Activated CD4-positive, alpha-beta T cell treated with anti-CD3 and anti-CD28 coated beads, Interleukin-10, Interleukin-2, amounts not matched to agents 100 ng/mL and 50 ng/mL, durations not matched to agents 16 hours and 8 hours (primary cell): ENCODE data around the gene POLN.
"Not testable (repeated sequence)": the region's sequence is repeated elsewhere in the genome, so short reads cannot be mapped to it uniquely, and the experiment has no call there.

Source experiments
- DNase-seq: peaks from one replicate; pipeline ENCODE4 v3.0.0-alpha.2; 2020

POLN gene

DNA sequence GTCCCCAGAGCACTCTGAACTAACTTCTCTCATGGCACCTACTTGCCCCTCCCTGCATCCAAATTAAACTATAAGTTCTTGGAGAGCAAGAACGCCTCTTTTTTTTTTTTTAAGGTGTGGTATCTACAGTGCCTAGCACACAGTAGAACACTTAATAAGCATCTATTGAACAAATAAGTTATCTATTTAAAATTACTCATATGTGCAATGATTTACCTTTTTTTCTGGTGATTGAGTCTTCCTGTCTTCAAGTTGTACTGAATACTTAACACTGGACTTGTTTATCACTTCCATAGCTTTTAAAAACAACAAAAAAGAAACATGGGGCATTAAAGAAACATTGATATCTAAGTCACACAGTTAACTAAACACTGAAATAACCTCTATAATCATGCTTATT, 29.1 kb downstream of the POLN start:
- DNase-seq, result no peak

DNA sequence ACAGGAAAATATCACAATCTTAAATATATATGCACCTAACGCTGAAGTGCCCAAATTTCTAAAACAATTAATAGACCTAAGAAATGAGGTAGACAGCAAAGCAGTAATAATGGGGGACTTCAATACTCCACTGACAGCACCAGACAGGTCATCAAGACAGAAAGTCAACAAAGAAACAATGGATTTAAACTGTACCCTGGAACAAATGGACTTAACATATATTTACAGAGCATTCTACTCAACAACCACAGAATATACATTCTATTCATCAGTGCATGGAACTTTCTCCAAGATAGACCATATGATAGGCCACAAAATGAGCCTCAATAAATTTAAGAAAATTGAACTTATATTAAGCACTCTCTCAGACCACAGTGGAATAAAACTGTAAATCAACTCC, 39.1 kb downstream of the POLN start:
- not testable (repeated sequence) for DNase-seq

DNA sequence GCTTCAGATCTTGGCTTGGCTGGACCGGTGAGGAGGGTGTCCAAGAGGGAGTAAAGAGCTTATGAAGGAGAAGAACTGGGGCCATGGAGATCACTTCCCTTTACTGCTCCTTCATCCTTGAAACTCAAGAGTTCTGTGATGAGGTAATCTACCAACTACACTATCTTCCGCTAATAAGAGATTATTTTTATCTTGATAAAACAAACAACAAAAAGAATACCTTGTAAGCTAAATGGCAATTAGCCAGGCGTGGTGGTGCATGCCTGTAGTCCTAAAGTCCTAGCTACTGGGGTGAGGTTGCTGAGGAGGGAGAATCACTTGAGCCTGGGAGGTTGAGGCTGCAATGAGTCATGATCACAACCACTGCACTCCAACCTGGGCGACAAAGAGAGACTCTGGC, 47.4 kb downstream of the POLN start:
- no peak for DNase-seq

DNA sequence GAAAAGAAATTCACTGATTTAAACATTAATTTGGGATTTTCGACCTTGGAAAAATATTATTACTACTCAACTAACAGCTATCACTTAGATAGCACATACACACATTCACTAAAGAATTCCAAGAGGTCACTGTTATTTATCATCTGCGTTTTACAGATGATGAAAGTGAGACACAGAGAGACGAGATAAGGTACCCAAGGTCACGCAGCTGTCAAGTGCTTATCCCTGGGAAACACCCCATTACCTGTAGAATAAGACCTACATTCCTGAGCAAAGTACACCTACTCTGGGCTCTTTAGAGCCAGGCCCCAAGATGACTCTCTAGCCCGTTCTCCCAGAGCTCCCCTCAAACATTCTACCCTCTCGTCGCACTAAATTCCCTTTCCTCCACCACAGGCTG, 48.6 kb downstream of the POLN start:
- DNase-seq, result no peak

DNA sequence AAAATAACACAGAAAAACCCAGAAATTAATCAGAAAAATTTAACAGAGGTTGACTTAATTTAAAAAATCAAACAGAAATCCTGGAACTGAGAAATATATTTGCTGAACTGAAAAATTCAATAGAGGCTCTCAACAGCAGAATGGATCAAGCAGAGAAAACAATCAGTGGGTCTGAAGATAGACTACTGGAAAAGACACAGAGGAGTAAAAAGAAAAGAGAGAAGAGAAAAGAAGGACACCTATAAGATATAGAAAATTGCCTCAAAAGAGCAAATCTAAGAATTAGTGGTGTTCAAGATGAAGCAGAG, 55.1 kb downstream of the POLN start:
- DNase-seq, result no peak

DNA sequence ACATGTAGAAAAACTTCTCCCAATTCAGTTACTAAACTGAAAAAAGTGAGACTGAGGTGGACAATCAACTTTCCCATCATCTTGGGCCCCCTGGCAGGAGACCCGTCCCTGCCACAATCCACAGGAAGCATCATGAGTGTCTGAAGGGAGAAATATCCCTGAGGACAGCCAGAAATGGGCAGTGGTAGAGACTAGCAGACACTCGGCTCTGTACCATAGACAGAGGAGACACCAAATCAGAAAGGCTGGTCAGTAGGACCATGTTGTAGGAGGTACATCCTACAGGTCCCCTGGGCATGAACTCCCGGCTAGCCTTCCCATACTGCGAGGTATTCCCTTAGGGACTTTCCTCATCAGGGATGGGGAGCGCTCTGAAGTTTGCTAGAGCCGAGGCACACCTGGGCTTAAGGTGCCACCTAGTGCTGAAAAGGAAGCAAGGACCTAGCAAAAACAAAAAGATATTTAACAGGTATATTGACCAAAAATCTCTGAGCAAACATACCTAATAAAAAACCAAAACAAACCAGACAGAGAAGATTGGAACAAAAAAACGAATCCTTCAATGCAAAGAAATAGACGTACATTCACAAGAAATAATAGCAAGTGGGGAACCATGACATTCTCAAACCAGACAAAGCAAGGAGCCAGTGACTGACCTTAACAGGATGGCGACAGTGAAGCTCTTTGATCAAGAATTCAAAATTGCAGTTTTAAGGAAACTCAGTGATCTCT, 55.6 kb downstream of the POLN start:
- DNase-seq, result no peak

DNA sequence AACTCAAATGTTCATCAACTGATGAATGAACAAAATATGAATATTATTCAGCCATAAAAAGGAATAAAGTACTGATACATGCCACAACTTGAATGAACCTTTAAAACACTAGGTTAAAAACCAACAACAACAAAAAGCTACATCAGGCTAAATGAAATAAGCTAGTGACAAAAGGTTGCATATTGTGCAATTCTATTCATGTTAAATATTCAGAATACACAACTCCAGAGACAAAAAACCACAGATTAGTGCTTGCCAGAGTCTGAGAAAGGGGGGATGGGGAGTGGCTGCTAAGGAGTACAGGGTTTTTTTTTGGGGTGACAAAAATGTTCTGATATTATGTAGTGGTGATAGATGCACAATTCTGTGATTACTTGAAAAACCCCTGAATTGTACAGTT, 58.5 kb downstream of the POLN start:
- DNase-seq, result no peak

DNA sequence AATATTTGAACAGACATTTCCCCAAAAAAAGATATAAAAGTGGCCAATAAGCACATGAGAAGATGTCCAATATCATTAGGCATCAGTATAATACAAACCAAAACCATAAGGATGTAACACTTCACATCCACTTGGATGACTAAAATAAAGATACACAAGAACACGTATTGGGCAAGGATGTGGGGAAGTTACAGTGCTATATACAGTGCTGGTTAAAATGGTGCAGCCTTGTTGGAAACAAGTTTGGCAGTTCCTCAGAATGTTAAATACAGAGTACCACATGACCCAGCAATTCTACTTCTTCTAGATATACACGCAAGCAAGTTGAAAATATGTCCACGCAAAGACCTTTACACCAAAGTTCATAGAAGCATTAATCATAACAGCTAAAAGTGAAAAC, 58.9 kb downstream of the POLN start:
- DNase-seq, result no peak

DNA sequence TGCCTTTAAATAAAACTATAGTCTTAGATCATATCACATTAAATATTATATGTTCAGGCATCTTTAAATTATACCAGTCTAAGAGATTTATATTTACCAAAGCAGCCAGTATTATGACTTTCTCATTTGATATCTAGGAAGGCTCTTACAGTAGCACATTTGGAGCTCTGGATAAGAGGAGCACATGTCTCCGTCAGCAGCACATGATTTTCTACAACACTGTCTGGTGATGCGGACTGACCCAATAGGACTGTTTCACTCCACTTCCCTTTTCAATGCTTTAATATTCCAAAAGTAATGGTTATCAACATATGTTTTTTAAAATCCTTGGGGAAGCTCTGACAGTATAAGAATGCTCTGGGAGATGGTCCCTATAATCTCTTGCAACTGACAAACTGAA, 61.5 kb downstream of the POLN start:
- no peak for DNase-seq

DNA sequence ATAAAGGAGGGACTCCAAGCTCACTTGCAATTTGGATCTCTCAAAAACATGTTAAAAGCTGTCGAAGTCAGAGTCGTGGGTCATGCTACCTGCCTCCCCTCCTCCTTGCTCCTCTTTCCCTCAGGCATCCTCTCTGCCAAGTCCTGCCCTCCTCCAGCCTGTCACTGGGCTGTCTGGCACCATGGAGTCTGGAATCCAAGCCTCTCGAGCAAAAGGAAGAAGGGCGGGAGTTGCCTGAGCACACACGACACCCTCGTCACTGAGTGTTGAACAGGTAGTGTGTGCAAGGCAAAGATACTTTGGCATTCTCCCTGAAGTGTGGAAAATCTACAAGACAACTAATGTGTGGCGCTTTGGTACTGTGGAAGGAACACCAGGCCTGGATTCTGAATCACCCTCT, 62.2 kb downstream of the POLN start:
- DNase-seq, result no peak

DNA sequence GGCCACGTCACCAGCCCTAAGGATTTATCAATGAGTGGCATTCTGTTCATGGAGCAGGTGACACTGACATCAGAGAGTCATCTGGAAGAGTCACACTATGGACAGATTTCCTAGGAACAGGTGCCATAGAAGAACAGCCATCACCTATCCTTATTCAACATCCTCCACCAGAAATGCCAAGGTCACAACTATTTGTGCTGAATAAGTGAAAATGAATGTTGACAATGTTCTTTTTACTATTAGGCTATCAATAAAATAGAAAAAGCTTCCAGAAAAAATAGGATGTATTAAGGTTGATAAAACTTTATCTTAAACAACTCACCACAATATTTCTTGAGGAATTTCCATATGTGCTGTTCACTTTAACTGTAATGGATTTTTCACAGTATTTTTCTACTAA, 62.9 kb downstream of the POLN start:
- no peak for DNase-seq

DNA sequence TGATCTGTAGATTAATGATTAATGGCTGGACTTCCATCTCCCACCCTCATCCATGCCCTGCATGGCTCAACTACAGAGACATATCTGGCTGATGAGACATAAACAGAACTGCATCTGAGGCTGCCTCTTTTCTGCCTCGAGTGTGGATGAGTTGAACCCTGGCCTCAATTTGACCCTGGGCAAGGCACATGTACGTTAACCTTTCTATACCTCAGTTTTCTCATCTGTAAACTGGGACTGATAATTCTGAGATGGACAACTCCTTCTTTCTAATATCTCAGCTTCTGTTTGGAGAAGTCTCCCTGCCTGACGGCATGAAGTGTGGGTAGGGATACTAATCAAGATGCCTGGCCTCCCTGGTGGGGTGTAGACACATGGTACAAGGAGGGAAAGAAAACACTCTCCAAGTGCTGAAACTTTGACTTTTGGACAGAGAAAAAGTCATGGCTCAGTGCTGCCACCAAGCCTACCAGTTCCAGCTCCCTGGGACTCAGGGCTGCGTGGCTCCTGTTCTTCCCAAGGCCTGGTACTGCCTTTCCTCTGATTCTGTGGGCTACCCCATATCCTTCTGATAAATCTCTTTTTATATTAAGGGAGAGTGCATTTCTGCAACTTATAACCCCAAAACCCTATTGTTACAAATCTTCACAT, 64.4 kb downstream of the POLN start:
- DNase-seq, result no peak

DNA sequence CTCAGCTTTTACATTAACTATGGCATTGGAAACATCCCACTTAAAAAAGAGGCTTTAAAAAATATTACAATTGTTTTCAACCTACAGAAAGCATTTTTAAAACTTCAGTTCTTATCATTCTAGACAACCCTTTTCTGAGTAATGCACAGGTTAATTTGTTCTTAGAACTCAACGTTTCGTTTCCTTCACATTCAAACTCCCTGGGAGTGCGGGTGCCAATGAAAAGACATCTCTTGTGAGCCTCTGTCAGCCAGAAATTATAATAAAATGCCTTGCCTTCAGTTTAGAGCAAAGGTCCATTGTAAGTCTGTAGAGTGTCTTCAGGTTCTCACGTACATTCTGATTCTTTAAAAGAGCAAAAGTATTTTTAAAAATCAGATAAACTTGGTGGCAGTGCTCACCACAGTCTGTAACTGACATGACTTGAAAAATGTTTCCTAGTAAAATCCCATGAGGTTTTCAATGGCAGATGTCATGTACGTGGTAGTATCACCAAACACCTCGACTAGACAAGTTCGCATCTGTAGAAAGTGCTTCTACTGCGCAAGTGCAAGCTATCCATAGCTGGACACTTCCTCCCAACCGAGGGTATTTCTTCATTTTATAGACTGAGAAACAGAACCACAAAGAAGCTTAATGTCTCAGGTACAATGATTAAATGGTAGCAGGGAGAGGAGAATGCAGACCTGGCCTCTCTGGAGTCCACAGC, 65.8 kb downstream of the POLN start:
- DNase-seq, result no peak

DNA sequence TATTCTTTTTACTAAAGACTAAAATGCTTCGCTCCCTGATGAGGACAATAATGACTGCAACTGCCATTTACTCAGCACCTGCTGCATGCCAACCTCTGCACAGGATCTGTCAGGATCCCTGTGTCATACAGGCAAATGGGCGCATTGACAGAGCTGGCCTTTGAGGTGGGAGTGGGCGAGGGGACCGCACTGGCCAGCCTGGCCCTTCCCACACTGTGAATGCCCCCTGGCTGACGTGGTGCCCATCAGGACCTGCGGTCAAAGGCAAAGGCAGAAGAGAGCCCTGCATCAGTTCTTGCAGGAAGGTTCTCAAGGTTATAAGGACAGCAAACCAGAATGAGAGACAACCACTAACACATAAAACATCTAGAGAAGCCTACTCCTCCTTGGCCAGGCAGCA, 67.9 kb downstream of the POLN start:
- no peak for DNase-seq

DNA sequence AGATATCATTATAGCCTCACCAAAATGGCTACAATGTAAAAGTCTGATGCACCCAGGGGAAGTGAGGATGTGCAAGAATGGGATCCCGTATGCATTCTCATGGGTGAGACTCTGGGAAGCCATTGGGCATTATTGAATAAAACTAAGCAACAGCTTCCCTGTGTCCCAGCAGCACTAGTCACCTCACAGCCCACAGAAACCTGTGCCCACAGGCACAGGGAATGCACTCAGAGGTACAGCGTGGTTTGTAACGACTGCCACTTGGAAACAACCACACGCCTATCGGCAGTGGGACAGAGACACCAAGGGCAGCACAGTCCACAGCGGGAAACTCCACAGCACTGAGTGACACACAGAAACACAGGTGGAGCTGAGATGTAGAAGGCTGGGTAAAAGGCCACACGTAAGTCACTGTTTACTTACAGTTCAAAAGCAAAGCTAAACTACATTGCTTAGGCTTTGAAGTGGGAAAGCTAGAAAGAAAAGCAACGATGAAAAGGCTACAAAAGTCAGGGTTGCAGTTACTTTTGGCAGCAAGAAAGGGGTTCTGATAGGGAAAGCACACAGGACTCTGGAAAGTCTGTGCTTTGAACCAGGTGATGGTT, 69.2 kb downstream of the POLN start:
- DNase-seq, result no peak

DNA sequence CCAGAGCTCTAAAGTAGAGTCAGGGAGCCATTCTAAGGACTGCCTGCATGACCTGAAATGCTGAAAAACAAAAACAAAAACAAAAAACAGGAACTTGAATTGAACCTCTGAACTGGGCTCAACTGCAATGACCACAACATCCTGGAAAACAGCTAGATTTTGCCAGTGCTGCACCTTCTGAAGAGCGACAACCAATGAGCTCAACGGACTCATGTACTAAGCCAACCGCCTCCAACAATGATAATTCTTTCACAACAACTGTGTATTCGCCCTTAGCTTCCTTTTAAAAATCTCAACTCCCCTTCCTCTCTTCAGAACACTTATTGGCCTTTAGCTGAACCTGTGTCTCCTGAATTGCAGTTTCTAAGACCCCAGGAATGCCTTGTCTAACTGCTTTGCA, 69.8 kb downstream of the POLN start:
- DNase-seq, result peak; percentile 26

DNA sequence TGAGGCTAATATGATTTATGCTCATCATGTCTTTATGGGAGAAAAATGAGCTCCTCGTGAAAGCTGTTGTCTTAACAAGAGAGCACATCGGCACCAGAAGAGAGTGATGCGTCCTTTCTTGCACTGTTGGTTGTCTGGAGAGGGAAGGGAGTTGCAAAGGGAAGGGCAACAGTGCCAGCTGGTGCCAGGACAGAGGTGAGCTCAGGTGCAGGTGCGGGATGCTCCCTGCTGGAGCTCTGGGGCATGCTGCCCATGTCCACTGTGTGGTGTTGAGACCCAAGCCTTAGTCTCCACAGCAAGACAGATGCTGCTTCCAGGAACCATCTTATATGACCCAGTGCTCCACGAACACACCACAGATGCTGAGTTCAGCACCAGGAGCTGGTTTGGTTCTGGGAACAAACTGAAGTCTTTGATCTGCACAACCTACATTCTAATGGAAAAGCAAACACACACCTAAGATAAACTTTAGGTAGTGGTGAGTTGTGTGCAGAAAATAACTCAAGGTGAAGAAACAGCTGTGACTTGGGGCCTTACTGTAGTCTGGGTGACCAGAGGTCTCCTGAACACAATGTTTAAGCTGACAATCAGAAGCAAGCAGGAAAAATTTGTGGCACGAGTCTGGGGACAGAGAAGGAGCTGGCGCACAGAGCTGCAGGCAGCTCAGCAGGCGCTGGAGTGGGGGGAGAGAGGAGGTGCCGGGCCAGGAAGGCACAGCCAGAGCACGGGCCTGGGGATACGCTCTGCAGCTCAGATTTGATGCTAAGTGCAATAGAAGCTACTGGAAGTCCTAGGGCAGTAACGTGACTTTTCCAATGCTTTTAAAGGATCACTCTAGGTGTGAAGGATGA, 73.2 kb downstream of the POLN start:
- no peak for DNase-seq

DNA sequence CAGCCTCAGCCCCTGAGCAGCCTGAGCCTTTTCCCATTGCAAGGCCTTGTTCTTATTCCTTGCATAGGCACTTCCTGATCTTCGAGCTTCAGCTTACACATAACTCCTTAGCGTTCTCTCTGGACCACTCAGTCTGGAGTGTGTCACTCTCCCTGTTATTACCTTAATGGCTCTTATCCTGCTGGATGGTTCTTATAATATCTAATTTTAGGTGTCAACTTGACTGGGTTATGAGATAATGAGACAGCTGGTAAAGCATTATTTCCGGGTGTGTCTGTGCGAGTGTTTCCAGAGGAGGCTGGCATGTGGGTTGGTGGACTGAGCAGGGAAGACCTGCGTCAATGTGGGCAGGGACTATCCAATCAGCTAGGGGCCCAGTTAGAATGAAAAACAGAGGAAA, 75.7 kb downstream of the POLN start:
- DNase-seq, result no peak

DNA sequence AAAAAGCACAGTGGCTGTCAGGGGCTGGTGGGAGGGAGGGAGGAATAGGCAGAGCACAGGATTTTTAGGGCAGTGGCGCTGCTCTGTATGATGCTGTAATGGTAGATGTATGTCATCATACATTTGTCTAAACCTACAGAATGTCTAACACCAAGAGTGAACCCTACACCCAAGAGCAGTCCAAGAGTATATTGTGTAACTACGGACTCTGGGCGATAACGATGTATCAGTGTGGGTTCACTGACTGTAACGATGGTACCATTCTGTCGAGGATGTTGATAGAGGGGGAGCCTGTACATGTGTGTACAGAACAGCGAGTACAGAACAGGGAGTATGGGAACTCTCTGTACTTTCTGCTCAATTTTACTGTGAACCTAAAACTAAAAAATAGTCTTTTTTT, 76.5 kb downstream of the POLN start:
- DNase-seq, result no peak

DNA sequence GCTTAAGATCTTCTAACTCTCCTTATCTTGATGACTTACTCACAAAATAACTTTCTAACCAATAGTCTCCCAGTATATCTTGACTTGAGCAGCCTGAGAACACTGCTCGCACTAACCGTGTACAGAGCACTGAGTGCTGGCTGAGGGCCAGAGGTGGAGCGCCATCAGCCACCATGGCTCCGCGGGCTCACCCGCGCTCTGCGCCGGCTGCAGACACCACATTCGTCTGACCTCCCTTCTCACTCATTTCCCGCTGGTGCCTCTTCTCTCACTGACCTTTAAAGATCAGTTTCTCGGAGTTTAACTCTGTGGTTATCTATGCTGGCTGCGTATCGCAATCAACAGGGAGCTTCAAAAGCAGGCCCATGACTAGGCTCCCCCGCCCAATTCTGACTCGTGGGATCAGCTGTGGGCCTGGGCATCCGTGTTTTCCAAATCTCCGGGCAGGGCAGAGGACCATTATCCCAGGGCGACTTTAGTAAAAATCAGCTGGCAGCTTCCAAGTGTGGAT, 78.6 kb downstream of the POLN start:
- DNase-seq, result no peak

DNA sequence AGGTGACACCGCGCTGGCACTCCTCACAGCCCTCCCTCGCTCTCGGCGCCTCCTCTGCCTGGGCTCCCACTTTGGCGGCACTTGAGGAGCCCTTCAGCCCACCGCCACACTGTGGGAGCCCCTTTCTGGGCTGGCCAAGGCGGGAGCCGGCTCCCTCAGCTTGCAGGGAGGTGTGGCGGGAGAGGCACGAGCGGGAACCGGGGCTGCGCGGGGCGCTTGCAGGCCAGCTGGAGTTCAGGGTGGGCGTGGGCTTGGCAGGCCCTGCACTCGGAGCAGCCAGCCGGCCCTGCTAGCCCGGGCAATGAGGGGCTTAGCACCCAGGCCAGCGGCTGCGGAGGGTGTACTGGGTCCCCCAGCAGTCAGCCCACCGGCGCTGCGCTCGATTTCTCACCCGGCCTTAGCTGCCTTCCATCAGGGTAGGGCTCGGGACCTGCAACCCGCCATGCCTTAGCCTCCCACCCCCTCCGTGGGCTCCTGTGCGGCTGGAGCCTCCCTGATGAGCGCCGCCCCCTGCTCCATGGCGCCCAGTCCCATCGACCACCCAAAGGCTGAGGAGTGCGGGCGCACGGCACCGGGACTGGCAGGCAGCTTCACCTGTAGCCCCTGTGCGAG, 80.7 kb downstream of the POLN start:
- DNase-seq, result not testable (repeated sequence)

DNA sequence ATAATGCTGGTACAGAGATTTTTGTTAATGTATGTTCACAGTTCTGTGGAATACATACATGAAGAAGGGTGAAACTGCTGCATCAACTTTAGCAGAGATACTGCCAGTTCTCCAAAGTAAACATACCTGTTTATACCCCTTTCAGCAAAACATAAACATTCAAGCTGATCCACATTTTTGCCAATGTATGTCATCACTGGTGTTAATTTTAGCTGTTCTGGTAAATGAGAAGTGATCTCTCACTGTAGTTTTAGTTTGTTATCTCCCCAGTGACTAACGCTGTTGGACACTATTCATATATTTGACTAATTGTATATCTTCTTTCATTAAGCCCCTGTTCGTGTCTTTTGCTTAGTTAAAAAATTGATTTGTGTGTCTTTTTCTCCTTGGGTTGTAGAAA, 82.0 kb downstream of the POLN start:
- no peak for DNase-seq

DNA sequence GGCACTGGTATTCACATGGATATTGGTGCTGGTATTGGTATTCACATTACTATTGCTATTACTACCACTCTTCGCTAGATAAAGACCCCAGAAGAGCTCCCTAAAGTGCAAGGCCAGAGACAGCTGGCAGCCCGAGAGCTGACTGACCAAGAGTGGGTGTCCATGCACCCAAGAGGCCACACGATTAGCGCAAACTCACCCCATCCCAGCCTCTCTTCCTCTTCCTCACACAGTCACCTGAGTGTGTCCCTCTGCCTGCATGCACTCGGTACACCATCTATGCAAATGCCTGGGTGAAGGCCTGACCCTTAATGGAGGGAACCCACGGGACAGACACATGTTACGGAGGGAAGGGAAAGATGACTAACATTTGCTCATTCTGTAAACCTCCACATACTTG, 86.7 kb downstream of the POLN start:
- no peak for DNase-seq
